K562 (cell line): ENCODE data around the gene FRMD7.

Experiments used
- E2F5 ChIP-seq: sonication (generic); formaldehyde crosslinking; IDR thresholded peaks from 2 replicates; pipeline ENCODE4 v1.8.0; 2022; ENCODE audit warnings: mild to moderate bottlenecking, missing genetic modification reagents
- FOXA3 ChIP-seq, 2 experiments: fragments of 450-650 bp in 1 of 2; sonication (generic) in 1 of 2; formaldehyde crosslinking; IDR thresholded peaks in 1 of 2; conservative IDR thresholded peaks in 1 of 2; 2 replicates each; pipeline versions ENCODE4 v1.4.0 to v1.8.0; 2020 to 2022; ENCODE audit warnings: mild to moderate bottlenecking in 2 of 2, missing genetic modification reagents in 1 of 2
- TGIF2 ChIP-seq: sonication (generic); formaldehyde crosslinking; IDR thresholded peaks from 2 replicates; pipeline ENCODE4 v1.8.1; 2022; ENCODE audit warnings: mild to moderate bottlenecking, missing genetic modification reagents, moderate library complexity
- TF ChIP-seq, protein P1 (sequence below): fragments of 250-450 bp; sonication (Bioruptor Pico); IDR thresholded peaks from 2 replicates; pipeline ENCODE4 v1.8.0; 2022; ENCODE audit warnings: moderate library complexity, mild to moderate bottlenecking, inconsistent platforms

GRCh38 chrX:132171478-132171877, 43.7 kb upstream of the FRMD7 start:
- TF ChIP-seq E2F5 (CRISPR knock-in tag) = no peak
- TF ChIP-seq, protein P1, sequence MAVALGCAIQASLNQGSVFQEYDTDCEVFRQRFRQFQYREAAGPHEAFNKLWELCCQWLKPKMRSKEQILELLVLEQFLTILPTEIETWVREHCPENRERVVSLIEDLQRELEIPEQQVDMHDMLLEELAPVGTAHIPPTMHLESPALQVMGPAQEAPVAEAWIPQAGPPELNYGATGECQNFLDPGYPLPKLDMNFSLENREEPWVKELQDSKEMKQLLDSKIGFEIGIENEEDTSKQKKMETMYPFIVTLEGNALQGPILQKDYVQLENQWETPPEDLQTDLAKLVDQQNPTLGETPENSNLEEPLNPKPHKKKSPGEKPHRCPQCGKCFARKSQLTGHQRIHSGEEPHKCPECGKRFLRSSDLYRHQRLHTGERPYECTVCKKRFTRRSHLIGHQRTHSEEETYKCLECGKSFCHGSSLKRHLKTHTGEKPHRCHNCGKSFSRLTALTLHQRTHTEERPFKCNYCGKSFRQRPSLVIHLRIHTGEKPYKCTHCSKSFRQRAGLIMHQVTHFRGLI (CRISPR knock-in tag) = no peak
- no peak for TF ChIP-seq FOXA3 (CRISPR knock-in tag; conservative IDR thresholded peaks at IDR 0.05 in 1 of 2, IDR thresholded peaks at IDR 0.05 in 1 of 2)
- TF ChIP-seq TGIF2 (CRISPR knock-in tag) = no peak
